Measurements from ENCODE around the gene LHX3.

Gene LHX3

GRCh38 chr9:136230365-136230764 is 25.4 kb upstream of the LHX3 start:
- no peak overlapping the region for H3K4me3 ChIP-seq (ENCODE audit: low read depth, low read length)
- DNase-seq (ENCODE audit: low read depth) = no peak
- no peak for TF ChIP-seq CTCF (IDR thresholded peaks at IDR 0.05; ENCODE audit: low read depth, low read length)
- no peak for TF ChIP-seq MYC (IDR thresholded peaks at IDR 0.05; ENCODE audit: low read depth, low read length)
- TF ChIP-seq MAX (IDR thresholded peaks at IDR 0.05; ENCODE audit: low read depth, low read length) = no peak
- TF ChIP-seq POLR2A (IDR thresholded peaks at IDR 0.05; ENCODE audit: extremely low read depth, insufficient read length) = no peak

- TF ChIP-seq MYC (IDR thresholded peaks at IDR 0.05; ENCODE audit: low read depth, low read length) (no peak), CTCF (IDR thresholded peaks at IDR 0.05; ENCODE audit: low read depth, low read length) (no peak), POLR2A (IDR thresholded peaks at IDR 0.05; ENCODE audit: extremely low read depth, insufficient read length) (no peak), MAX (IDR thresholded peaks at IDR 0.05; ENCODE audit: low read depth, low read length) (no peak)
- no peak for DNase-seq (ENCODE audit: low read depth)
- no peak overlapping the region for H3K4me3 ChIP-seq (ENCODE audit: low read depth, low read length)
Measured at GRCh38 chr9:136229096-136230065, 24.5 kb upstream of the LHX3 start.

- TF ChIP-seq MAX (IDR thresholded peaks at IDR 0.05; ENCODE audit: low read depth, low read length) = no peak
- TF ChIP-seq MYC (IDR thresholded peaks at IDR 0.05; ENCODE audit: low read depth, low read length) = no peak
- TF ChIP-seq POLR2A (IDR thresholded peaks at IDR 0.05; ENCODE audit: extremely low read depth, insufficient read length) = no peak
- TF ChIP-seq CTCF (IDR thresholded peaks at IDR 0.05; ENCODE audit: low read depth, low read length) = no peak
- DNase-seq (ENCODE audit: low read depth) = peak; percentile 31
- no peak overlapping the region for H3K4me3 ChIP-seq (ENCODE audit: low read depth, low read length)
Measured at GRCh38 chr9:136228107-136228875, 23.4 kb upstream of the LHX3 start.

- TF ChIP-seq POLR2A (IDR thresholded peaks at IDR 0.05; ENCODE audit: extremely low read depth, insufficient read length) (no peak), MYC (IDR thresholded peaks at IDR 0.05; ENCODE audit: low read depth, low read length) (no peak), MAX (IDR thresholded peaks at IDR 0.05; ENCODE audit: low read depth, low read length) (no peak), CTCF (IDR thresholded peaks at IDR 0.05; ENCODE audit: low read depth, low read length) (no peak)
- H3K4me3 ChIP-seq (ENCODE audit: low read depth, low read length) = no peak overlapping the region
- DNase-seq (ENCODE audit: low read depth) = no peak
Measured at GRCh38 chr9:136226680-136227407, 21.9 kb upstream of the LHX3 start.

Measured in NB4 (cell line).